ENCODE results near the gene BOC.

Gene BOC

DNA sequence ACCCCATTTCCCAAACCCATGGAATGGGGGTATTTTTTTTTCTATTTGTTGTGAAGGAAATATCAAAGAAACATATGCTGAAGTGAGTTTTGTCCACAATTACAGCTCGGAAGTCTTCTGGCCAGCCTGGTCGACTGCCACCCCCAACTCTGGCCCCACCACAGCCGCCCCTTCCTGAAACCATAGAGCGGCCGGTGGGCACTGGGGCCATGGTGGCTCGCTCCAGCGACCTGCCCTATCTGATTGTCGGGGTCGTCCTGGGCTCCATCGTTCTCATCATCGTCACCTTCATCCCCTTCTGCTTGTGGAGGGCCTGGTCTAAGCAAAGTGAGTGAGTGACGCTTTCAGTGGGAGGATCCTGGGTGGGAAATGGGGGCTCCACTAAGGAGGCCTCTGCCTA is 71.9 kb downstream of the BOC start:
- H3K4me3 ChIP-seq (ENCODE audit: low read length) = no peak overlapping the region
- no peak for DNase-seq (ENCODE audit: low read depth)
- TF ChIP-seq, protein P1, sequence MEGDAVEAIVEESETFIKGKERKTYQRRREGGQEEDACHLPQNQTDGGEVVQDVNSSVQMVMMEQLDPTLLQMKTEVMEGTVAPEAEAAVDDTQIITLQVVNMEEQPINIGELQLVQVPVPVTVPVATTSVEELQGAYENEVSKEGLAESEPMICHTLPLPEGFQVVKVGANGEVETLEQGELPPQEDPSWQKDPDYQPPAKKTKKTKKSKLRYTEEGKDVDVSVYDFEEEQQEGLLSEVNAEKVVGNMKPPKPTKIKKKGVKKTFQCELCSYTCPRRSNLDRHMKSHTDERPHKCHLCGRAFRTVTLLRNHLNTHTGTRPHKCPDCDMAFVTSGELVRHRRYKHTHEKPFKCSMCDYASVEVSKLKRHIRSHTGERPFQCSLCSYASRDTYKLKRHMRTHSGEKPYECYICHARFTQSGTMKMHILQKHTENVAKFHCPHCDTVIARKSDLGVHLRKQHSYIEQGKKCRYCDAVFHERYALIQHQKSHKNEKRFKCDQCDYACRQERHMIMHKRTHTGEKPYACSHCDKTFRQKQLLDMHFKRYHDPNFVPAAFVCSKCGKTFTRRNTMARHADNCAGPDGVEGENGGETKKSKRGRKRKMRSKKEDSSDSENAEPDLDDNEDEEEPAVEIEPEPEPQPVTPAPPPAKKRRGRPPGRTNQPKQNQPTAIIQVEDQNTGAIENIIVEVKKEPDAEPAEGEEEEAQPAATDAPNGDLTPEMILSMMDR (IDR thresholded peaks at IDR 0.05; ENCODE audit: insufficient read depth, low read depth, low read length, missing control alignments) = no peak

DNA sequence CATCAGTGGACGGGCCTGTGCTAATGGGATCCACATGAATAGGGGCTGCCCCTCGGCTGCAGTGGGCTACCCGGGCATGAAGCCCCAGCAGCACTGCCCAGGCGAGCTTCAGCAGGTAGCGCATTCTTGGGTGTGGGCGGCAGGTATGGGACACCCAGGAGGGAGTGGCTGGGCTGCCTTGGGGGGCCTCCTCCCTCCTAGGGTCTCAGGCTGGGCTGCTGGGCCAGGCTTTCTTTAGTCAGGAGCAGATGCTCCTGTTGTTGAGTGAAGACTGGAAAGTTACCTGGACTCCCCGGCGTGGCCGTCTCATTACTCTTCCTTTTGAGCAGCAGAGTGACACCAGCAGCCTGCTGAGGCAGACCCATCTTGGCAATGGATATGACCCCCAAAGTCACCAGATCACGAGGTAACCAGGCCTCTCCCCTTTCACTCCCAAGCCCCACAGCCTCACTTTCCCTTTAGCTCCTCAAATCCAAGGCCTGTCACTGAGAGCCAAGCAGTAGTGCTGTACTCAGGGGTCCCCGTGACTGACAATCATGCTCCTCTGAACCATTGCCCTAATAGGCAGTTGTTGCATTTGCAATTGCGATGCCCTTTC is 73.2 kb downstream of the BOC start:
- TF ChIP-seq, protein P1 (IDR thresholded peaks at IDR 0.05; ENCODE audit: insufficient read depth, low read depth, low read length, missing control alignments) = no peak
- no peak for DNase-seq (ENCODE audit: low read depth)
- no peak overlapping the region for H3K4me3 ChIP-seq (ENCODE audit: low read length)

DNA sequence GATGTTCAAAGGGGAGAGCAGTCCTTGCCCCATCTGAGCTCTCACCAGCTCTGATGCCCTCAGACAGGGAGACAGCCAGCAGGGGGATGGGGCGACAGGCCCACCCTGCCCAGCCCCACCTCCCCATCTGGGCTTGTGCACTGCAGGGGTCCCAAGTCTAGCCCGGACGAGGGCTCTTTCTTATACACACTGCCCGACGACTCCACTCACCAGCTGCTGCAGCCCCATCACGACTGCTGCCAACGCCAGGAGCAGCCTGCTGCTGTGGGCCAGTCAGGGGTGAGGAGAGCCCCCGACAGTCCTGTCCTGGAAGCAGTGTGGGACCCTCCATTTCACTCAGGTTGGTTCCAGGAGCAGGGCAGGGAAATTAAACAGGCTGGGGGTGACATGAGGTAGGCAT is 73.9 kb downstream of the BOC start:
- no peak for DNase-seq (ENCODE audit: low read depth)
- no peak overlapping the region for H3K4me3 ChIP-seq (ENCODE audit: low read length)
- TF ChIP-seq, protein P1 (IDR thresholded peaks at IDR 0.05; ENCODE audit: insufficient read depth, low read depth, low read length, missing control alignments) = no peak

DNA sequence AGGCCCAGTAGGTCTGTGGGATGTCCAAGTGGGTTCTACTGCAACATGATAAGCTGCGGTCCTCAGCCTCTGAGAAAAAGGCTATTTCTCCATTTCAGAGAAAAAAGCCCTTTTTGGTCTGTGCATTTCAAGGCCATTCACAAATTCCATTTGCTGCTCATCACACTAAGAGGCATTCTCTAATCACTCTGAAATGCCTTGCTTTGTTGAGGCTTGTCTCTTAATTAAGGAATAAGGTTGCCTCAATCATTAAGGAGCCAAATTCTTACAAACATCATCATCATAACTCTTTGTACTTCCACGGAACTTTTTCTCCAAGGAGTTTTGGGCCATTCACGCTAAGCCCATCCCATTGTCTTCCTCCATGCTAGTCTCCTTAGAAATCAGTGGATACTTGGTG is 74.4 kb downstream of the BOC start:
- TF ChIP-seq, protein P1 (IDR thresholded peaks at IDR 0.05; ENCODE audit: insufficient read depth, low read depth, low read length, missing control alignments) = no peak
- no peak overlapping the region for H3K4me3 ChIP-seq (ENCODE audit: low read length)
- peak; percentile 76 for DNase-seq (ENCODE audit: low read depth)

DNA sequence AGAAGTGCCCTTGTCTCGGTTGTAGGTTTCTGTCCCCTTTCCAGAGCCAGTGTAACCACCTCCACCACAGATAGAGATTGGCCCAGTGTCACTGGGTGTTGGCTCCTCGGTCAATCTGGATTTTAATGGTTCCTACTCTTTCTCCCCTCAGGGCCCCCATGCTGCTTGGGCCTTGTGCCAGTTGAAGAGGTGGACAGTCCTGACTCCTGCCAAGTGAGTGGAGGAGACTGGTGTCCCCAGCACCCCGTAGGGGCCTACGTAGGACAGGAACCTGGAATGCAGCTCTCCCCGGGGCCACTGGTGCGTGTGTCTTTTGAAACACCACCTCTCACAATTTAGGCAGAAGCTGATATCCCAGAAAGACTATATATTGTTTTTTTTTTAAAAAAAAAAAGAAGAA is 75.2 kb downstream of the BOC start:
- TF ChIP-seq, protein P1 (IDR thresholded peaks at IDR 0.05; ENCODE audit: insufficient read depth, low read depth, low read length, missing control alignments) = no peak
- H3K4me3 ChIP-seq (ENCODE audit: low read length) = no peak overlapping the region
- no peak for DNase-seq (ENCODE audit: low read depth)

DNA sequence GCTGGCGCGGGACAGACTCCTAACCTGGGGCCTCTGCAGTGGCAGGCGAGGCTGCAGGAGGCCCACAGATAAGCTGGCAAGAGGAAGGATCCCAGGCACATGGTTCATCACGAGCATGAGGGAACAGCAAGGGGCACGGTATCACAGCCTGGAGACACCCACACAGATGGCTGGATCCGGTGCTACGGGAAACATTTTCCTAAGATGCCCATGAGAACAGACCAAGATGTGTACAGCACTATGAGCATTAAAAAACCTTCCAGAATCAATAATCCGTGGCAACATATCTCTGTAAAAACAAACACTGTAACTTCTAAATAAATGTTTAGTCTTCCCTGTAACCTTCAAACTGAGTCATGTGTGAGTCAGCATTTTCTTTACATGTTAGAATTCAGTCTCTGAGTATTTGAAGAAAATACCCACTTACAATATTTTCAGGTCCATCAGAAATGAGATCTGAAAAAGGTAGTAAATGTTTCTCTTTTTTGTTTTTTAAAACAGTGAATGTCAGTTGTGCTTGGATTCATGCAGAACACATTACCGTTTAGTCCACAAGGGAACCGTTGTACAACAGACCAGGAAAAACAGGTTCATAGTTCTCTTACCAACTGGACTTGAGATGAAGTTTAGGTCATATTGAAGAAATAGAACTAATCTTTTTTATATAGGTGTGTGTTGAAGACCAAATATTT is 75.9 kb downstream of the BOC start:
- peak; percentile 76 for DNase-seq (ENCODE audit: low read depth)

More for the DNA sequence above, 75.9 kb downstream of the BOC start:
- no peak overlapping the region for H3K4me3 ChIP-seq (ENCODE audit: low read length)
- TF ChIP-seq, protein P1 (IDR thresholded peaks at IDR 0.05; ENCODE audit: insufficient read depth, low read depth, low read length, missing control alignments) = no peak
